Activated CD8-positive, alpha-beta memory T cell treated with anti-CD3 and anti-CD28 coated beads for 36 hours (primary cell): Measurements from ENCODE around the gene EXOC6B. TPM values are rescaled to one million over a fixed set of nuclear protein-coding genes. Genes with fewer than 3 reads are reported as not detected.

Source experiments
- CTCF ChIA-PET: fragments of 350-600 bp; sonication (Branson Sonifier 250); formaldehyde crosslinking; loops from one replicate; lab custom pipeline; 2021; ENCODE audit warnings: antibody characterized with exemption; lab: Charles Lee
- POLR2A ChIA-PET: fragments of 350-600 bp; sonication (Branson Sonifier 250); formaldehyde crosslinking; loops from one replicate; lab custom pipeline; 2021; ENCODE audit warnings: antibody characterized with exemption; lab: Charles Lee
- total RNA-seq, 2 experiments: library from RNA; stranded (reverse); gene quantifications; one replicate each; pipeline ENCODE4 v1.2.3, GENCODE V29; 2021

Gene EXOC6B
- total RNA-seq, 2 experiments from 2014 or later: 7.0 to 7.8 TPM

- ChIA-PET CTCF (no interaction called here), POLR2A (no interaction called here)
These were observed 602.8 kb downstream of the EXOC6B start for GRCh38 chr2:72222829-72223564.

GRCh38 chr2:72220170-72220569 is 605.7 kb downstream of the EXOC6B start:
- ChIA-PET CTCF (no interaction called here), POLR2A (no interaction called here)

- POLR2A ChIA-PET: no interaction called here
- CTCF ChIA-PET: no interaction called here
These were observed 611.2 kb downstream of the EXOC6B start for GRCh38 chr2:72214429-72215143.

GRCh38 chr2:72212486-72212855 is 613.4 kb downstream of the EXOC6B start:
- CTCF ChIA-PET: no interaction called here
- POLR2A ChIA-PET: no interaction called here

- CTCF ChIA-PET: no interaction called here
- POLR2A ChIA-PET: no interaction called here
These were observed 613.9 kb downstream of the EXOC6B start for GRCh38 chr2:72211777-72212485.

- ChIA-PET CTCF (no interaction called here), POLR2A (no interaction called here)
These were observed 614.5 kb downstream of the EXOC6B start for GRCh38 chr2:72211350-72211749.

- POLR2A ChIA-PET: no interaction called here
- CTCF ChIA-PET: no interaction called here
These were observed 615.4 kb downstream of the EXOC6B start for GRCh38 chr2:72210470-72210869.

- ChIA-PET CTCF (no interaction called here), POLR2A (no interaction called here)
These were observed 617.6 kb downstream of the EXOC6B start for GRCh38 chr2:72208225-72208624.

- ChIA-PET POLR2A (no interaction called here), CTCF (no interaction called here)
These were observed 618.5 kb downstream of the EXOC6B start for GRCh38 chr2:72207334-72207733.

GRCh38 chr2:72205504-72205881 is 620.3 kb downstream of the EXOC6B start:
- POLR2A ChIA-PET: no interaction called here

GRCh38 chr2:72204786-72205503 is 620.9 kb downstream of the EXOC6B start:
- POLR2A ChIA-PET: no interaction called here
- CTCF ChIA-PET: no interaction called here

More at GRCh38 chr2:72205504-72205881, 620.3 kb downstream of the EXOC6B start:
- CTCF ChIA-PET: no interaction called here

- POLR2A ChIA-PET: no interaction called here
- CTCF ChIA-PET: no interaction called here
These were observed 621.6 kb downstream of the EXOC6B start for GRCh38 chr2:72204156-72204785.

- ChIA-PET CTCF (no interaction called here), POLR2A (no interaction called here)
These were observed 627.1 kb downstream of the EXOC6B start for GRCh38 chr2:72198532-72199241.

GRCh38 chr2:72193723-72194122 is 632.1 kb downstream of the EXOC6B start:
- POLR2A ChIA-PET: no interaction called here
- CTCF ChIA-PET: no interaction called here

- ChIA-PET POLR2A (no interaction called here), CTCF (no interaction called here)
These were observed 634.4 kb downstream of the EXOC6B start for GRCh38 chr2:72191441-72191840.

- ChIA-PET CTCF (no interaction called here), POLR2A (no interaction called here)
These were observed 640.6 kb downstream of the EXOC6B start for GRCh38 chr2:72185206-72185605.

GRCh38 chr2:72183466-72183865 is 642.4 kb downstream of the EXOC6B start:
- ChIA-PET POLR2A (no interaction called here), CTCF (no interaction called here)

GRCh38 chr2:72183016-72183415 is 642.8 kb downstream of the EXOC6B start:
- ChIA-PET POLR2A (no interaction called here), CTCF (no interaction called here)

- POLR2A ChIA-PET: no interaction called here
- CTCF ChIA-PET: no interaction called here
These were observed 643.3 kb downstream of the EXOC6B start for GRCh38 chr2:72182547-72182946.
